Superior temporal gyrus (tissue), 1 donor: ENCODE measurements around the gene TNRC6C.

Experiments
- DNase-seq: peaks from one replicate; pipeline ENCODE4 v3.0.0-alpha.2; 2016; ENCODE audit errors: extremely low spot score

TNRC6C gene

DNA sequence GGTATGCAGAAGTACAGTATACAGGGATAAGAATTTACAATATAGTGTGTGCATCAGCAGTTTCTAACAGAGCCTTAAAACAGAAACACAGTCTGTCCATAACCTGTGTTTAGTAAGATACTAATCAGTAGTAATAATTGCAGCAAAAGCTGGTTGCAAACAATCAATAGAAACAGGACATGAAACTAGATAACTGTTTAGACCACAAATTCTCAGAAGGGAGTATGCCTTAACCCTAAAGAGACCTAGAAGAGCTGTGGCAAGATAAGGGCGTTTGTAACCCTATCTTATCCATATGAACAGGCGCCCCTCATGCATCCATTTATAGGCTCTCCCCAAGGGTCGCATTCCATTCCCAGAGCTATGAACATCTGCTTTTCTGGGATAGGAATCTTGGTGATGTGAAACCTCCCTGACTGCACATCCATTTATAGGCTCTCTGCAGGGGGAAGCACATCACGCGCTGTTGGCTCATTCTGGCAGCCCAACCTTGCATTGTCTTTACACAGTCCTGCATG is 123.9 kb downstream of the TNRC6C start:
- peak; percentile 61 for DNase-seq

DNA sequence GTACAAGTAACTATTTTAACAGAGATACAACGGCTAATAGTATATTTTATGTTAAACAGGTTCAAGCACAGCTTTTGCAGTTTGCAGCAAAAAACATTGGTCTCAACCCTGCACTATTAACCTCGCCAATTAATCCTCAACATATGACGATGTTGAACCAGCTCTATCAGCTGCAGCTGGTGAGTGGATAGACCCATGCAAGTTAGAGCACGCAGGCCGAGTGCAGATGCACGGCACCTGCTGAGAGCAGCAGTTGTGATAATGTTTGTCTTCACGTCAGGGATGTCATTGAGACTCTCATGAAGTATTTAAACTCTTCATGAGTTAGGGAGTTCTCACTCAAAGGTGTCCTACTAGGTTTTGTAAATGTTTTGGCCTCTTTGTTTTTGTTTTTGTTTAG is 124.5 kb downstream of the TNRC6C start:
- DNase-seq = peak; percentile 64

DNA sequence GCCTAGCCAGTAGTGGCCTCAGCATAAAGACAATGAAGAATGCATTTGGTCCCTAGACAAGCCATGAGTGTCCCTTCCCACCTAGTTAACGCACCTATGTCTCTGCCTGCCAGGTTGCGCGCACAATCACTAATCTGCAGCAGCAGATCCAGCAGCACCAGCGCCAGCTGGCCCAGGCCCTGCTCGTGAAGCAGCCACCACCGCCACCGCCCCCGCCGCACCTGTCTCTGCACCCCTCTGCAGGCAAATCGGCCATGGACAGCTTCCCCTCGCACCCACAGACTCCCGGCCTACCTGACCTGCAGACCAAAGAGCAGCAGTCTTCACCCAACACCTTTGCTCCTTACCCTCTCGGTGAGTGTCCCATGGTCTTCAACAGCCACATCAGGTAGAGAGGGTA is 128.2 kb downstream of the TNRC6C start:
- DNase-seq = no peak

DNA sequence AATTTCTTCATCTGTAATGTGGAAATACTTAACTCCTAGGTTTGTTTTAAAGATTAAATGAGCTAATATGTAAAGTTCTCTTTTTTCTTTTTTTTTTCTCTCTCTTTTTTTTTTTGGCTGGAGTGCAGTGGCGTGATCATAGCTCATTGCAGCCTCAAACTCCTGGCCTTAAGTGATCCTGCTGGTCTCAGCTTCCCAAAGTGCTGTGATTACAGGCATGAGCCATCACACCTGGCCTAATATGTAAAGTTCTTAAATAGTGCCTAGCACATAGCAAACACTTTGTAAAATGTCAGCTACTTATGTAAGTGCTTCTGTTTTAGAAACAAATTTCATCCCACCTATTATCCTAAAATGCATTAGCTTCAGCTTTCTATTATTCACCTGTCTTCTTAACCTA is 130.0 kb downstream of the TNRC6C start:
- no peak for DNase-seq

DNA sequence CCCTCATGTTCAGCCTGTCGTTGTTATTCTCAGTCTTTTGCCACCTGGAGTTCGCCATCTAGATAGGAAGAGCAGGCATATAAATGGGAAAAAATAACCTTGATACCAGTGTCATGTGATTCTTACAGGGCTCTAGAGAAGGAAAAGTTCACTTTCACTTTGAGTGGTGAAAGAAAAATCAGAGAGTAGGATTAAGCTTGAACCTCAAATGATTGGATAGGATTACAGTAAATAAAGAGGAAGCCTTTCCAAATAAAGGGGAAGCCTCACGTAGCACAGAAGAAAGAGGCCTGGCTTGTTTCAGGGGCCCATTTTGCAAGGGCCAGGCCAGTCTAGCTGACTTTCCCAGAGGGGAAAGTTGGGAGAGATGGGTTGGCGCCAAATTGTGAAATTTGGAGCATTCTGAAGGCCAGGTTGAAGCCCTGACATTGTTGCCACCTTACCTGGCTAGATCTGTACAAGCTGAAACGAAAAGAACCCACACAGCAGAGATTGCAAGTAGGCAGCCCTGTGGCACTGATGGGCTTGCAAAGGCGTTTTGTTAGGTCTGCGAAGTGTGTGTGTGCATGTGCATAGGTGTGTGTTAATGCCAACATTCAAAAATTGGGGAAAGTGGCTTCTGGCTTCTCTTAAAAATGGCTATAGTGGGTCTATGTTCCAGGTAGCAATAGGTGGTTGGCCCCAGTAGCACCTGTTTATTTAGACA is 131.2 kb downstream of the TNRC6C start:
- no peak for DNase-seq

DNA sequence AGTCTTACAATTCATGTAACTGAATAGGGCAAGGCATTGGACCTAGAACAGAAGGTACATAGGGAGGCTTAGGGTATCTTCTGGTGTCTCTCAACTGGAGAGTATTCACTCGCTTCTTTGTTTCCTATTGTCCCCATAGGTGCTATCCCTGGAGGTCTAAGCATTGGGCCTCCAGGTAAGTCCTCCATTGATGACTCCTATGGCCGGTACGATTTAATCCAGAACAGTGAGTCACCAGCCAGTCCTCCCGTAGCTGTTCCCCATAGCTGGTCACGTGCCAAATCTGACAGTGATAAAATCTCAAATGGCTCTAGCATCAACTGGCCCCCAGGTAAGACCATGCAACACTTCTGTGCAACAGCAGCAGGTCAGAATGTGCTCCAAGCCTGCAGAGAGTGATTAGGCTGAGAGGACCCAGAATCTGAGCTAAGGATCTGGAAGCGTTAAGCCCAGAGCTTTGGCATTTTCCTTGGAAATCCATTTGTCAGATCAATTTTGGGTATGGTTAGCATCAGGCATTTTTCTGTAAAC is 134.4 kb downstream of the TNRC6C start:
- no peak for DNase-seq

DNA sequence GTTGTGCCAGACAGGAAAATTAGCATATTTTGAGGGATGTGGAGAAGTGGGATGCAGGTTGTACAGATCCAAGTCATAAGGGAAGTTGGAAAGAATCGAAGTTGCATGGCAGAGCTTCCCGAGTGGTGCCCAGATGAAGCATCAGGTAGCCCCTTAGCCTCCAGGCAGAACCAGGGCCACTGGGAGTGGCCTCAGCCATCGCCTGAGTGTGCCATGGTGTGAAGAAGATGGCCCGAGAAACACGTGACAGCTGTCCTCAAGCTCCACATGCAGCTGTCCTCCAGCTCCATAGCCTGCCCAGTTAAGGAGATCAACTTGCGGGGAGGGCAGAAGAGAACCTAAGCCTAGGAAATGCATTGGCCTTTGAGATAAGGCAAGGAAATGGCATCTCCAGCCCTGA is 136.5 kb downstream of the TNRC6C start:
- DNase-seq = no peak

DNA sequence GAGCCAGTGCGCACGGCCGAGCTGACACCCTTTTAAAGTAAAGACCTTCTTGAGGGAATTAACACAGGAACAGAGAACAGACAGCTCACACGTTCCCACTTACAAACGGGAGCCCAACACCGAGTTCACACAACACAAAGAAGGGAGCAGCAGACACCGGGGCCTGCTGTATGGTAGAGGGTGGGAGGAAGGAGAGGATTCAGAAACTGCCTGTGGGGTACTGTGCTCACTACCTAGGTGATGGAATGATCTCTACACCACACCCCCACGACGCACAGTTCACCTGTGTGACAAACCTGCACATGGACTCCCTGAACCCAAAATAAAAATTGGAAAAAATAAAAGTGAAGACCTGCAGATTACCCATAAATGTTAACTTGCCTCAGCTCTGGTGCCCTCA is 137.6 kb downstream of the TNRC6C start:
- DNase-seq = no peak

DNA sequence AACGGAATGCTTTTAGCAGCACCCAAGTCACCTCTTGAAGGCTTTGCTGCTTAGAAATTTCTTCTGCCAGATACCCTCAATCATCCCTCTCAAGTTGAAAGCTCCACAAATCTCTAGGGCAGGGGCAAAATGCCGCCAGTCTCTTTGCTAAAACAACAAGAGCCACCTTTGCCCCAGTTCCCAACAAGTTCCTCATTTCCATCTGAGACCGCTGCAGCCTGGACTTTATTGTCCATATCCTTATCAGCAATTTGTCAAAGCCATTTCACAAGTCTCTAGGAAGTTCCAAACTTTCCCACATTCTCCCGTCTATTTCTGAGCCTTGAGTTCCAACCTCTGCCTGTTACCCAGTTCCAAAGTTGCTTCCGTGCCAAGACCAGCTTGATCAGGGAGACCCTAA is 142.6 kb downstream of the TNRC6C start:
- no peak for DNase-seq

DNA sequence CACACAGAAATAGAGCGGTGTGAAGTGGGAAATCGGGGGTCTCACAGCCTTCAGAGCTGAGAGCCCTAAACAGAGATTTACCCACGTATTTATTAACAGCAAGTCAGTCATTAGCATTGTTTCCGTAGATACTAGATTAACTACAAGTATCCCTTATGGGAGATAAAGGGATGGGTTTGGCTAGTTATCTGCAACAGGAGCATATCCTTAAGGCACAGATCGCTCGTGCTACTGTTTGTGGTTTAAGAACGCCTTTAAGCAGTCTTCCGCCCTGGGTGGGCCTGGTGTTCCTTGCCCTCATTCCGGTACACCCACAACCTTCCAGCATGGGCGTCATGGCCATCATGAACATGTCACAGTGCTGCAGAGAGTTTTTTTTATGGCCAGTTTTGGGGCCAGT is 143.0 kb downstream of the TNRC6C start:
- no peak for DNase-seq

DNA sequence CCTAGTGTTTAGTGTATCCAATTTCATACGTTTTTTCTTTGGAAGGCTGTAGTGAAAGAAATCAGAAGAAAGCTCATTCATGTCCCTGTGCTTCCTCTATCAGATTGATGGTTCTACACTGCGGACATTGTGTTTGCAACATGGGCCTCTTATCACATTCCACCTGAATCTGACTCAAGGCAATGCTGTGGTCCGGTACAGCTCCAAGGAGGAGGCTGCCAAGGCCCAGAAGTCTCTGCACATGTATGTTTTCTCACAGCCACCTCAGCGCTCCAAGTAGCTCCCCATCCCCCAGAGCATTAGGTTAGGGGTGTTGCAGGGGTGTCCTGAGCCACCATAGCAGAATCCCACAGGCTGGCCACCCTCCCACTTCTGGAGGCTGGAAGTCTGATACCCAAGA is 144.8 kb downstream of the TNRC6C start:
- DNase-seq = no peak

DNA sequence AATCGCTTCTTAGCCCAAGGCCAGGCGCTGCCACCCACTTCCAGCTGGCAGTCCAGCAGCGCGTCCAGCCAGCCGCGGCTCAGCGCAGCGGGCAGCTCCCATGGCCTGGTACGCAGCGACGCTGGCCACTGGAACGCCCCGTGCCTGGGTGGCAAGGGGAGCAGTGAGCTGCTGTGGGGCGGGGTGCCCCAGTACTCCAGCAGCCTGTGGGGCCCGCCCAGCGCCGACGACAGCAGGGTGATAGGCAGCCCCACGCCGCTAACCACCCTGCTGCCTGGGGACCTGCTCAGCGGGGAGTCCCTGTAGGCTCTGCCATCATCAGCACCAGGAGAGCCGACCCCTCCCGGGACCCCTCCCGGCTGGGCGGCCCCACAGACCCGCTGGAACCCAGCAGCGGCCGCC is 146.0 kb downstream of the TNRC6C start:
- no peak for DNase-seq

DNA sequence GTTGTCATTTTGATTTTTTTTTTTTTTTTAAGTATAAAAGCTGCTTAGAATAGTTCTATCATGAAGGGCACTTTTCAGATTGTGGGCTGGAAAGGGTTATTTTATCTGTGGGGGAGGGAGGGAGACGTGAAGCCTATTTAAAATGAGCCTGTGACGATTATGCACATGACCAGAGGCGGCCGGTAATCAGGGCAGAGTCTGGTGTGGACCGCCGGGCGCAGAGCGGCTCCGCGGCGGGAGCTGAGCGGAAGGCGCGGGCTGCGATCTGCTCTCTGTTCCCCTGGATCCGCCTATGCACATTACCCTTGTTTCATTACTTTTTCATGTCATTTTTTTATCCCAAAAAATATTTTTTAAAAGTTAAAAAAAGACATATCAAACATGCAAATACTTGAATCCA is 146.6 kb downstream of the TNRC6C start:
- no peak for DNase-seq

DNA sequence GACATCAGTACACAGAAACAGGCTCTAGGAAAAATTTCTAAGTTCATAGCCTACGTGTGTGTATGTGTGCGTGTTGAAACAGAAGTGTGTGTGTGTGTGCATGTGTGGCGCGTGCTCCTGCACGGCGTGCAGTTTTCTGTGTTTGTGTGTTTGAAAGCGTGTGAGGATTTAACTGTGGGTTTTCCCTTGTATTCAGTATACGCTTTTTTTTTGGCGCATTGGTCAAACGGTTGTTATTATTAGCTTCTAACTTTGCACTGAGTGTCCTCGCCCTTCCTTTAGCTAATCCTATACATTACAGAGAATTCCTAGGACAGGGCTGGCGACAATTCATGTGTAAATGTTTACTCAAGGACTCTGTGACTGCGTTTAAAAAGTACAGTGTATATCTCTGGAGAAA is 147.0 kb downstream of the TNRC6C start:
- DNase-seq = no peak

DNA sequence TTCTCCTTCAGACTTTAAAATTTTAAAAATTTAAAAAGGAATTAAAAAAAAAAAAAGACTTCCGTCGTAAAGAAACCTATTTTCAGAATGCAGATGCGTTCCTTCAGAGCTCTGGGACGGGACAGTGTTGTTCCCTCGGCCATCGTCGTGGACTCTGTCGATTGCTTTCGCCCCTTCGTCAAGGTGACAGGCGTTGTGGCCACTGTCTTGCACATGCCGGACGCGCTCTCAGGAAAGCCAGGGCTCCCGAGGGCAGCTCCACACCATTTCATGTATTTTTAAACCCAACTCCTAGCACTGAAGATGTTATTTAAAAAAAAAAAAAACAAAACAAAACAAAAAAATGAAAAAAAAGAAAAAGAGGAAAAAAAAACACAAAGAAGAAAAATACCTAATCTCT is 147.7 kb downstream of the TNRC6C start:
- DNase-seq = no peak

DNA sequence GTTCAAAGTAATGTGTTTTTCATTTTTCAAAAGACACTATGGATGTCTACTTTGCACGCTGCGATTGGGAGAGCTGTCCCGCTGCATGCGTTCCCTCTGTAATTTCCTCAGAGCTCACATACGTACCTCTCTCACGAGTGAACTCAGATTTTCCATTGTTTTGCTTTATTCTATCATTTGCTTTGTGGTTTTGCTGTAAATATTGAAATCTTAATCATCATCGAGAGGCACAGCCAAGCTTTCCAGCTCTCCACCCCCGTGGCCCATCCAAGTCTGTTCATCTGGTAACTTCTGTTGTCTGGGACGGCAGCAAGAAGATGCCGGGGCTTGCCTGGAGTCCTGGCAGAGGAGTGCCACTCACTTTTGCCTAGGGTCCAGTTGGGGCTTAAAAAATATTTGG is 149.0 kb downstream of the TNRC6C start:
- DNase-seq = no peak

DNA sequence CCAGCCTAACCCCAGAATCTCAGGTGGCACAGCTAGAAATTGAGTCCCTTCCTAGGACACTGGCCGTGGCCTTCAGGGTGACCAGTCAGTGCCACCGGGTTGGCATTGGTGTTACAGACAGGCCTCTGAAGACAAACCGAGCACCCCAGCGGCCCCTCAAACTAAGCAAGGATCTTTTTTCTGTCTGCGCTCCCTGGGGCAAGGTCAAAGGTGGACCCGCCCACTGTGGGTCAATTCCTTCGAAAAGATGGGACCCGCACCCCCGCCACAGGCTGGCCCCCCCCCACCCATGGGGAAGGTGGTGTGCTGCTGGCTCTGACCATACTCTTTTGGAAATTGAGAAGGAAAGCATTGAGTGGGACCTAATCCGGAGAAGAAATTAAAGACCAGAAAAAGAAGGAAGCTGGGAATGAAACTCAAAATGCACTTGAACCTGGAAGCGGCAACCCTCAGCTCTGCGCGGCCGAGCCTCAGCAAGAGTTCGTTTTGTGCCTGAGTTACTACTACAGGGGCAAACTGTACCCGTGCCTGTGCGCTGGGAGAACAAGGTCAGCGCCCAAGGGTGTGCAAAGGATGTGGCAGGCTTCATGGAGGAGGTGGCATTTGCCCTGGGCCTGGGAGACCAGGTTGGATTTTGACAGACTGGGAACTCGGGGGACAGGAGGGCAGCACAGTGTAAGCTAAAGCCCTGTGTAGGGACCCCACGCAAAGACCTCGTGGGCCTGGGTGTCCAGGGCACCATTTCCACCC is 149.6 kb downstream of the TNRC6C start:
- DNase-seq = no peak

DNA sequence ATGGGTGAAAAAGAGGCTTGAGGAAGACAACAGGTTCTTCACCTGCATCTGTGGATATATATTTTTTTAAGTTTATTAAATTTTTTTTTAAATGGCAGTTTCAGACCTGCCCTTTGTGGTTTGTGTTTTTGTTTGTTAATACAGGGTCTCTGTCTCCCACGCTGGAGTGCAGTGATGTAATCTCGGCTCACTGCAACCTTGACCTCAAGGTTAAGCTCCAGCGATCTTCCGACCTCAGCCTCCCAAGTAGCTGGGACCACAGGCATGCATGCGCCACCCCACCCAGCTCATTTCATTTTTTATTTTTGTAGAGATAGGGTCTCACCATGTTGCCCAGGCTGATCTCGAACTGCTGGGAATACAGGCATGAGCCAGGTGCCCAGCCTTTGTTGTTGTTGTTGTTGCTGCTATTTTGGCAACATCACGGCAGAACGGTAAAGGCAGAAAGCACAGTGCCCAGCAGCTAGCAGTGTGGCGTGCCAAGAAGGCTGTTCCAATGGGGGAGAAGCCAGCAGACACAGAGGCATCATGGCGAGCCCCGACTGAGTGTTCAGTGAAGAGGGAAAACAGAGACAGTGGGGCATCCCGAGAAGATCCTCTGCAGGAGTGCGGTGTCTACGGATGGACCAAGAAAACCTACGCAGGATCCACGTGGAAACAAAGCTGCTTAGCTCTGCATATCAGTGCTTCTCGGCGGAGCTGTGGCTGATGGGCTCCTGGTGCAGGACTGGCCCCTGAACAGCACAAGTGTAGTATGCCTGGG is 150.4 kb downstream of the TNRC6C start:
- no peak for DNase-seq

DNA sequence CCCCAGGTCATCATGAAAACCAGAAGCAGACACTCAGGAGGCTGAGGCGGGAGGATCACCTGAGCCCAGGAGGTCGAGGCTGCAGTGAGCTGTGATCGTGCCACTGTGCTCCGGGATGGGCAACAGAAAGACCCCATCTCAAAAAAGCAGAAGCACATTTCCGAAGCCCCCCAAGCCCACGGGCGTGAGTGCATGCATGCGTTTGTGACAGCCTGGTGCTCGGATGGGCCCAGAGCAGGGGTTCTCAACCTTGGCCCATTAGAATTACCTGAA is 150.9 kb downstream of the TNRC6C start:
- no peak for DNase-seq

DNA sequence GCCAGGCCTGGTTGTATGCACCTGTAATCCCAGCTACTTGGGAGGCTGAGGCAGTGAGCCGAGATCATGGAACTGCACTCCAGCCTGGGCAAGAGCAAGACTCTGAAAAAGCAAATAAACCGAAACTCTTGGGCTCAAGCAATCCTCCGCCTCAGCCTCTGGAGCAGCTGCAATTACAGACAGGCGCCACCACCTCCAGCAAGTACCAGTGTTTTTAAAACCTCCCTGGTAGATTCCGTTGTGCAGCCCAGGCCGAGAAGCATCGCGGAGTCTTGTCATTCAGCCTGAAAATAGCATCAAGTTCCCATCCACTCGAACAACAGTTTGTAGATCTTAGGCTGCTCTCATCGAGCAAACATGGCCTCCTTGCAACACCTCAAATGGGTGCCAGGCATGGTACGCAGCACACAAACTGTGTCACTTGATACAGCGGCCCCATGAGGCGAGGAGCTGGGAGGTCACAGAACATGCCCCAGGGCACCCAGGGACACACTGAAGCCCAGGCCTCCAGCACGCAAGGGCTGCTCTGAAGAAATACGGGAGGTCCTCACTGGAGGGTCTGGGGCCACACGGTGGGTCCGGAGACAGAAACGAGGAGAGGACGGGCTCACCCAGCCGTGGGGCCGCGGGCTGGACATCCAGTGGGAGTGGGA is 152.0 kb downstream of the TNRC6C start:
- no peak for DNase-seq

DNA sequence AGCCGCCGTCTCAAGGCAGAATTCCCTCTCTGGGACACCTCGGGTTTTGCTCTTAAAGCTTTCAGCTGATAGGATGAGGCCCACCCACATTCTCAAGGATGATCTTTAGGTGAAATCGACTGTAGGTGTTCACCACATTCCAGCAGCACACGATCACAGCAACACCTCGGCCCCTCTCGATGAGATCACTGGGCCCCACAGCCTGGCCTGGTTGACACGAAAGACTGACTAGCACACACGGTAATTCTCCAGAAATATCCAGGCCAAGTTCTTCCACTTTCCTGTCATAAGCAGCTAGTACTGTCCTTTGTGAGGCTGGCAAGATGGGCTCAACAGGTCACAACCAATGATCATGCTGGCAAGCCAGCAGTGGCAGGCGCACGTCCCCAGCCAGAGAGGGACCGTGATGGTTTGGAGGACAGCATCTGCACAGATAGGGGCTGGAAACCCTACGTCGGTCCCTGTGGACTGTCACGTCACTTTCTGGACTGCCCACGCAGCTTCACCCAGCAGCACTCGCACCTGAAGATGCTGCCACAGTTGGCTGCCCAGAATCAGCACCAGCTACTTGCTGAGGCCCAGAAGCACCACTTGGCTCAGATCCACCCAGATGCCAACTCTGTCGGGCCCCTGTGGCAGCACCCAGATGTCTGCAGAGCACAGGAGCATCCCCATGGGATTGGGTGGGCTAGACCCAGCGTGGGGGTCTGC is 152.7 kb downstream of the TNRC6C start:
- DNase-seq = no peak
